ENCODE measurements around the gene TOP3B.

DNA sequence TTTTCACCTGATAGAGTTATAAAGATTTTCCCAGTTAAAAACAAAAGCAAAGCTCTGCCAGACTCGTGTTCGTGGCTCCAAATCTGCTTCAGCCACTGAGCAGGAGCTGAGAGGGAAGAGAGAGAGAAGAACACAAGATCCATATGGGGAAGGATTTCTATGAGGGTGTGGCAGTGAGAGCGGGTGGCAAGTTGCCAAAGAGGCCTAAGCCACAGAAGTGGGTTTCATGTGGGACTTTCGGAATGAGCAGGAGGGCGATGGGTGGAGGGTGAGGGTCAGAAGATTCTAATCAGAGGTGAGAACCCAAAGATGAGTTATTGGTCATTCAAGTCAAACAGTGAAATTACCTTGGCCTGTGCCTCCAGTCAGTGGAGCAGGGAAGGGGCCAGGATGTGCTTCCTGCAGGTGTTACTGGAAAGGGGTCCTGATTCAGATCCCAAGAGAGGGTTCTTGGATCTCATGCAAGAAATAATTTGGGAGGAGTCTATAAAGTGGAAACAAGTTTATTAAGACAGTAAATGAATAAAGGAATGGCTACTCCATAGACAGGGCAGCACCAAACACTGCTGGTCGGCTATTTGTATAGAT is 40.5 kb upstream of the TOP3B start:
- TF ChIP-seq, protein P1, sequence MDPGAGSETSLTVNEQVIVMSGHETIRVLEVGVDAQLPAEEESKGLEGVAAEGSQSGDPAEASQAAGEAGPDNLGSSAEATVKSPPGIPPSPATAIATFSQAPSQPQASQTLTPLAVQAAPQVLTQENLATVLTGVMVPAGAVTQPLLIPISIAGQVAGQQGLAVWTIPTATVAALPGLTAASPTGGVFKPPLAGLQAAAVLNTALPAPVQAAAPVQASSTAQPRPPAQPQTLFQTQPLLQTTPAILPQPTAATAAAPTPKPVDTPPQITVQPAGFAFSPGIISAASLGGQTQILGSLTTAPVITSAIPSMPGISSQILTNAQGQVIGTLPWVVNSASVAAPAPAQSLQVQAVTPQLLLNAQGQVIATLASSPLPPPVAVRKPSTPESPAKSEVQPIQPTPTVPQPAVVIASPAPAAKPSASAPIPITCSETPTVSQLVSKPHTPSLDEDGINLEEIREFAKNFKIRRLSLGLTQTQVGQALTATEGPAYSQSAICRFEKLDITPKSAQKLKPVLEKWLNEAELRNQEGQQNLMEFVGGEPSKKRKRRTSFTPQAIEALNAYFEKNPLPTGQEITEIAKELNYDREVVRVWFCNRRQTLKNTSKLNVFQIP (CRISPR knock-in tag; IDR thresholded peaks at IDR 0.05; ENCODE audit: borderline replicate concordance, low read depth): no peak
- no peak for TF ChIP-seq PPARA (CRISPR knock-in tag; IDR thresholded peaks at IDR 0.05; ENCODE audit: borderline replicate concordance)

Measured in SK-N-SH treated with all-trans-retinoic acid at 6 μM for 48 hours (cell line).